NCI-H1436 treated with DMSO at 0.1 percent for 48 hours (cell line): ENCODE data around the gene CCPG1.
A peak's percentile ranks its signal among the peaks of the same experiment; 100 is the strongest.
"Not testable (repeated sequence)": the region's sequence is repeated elsewhere in the genome, so short reads cannot be mapped to it uniquely, and the experiment has no call there.

Experiments
- DNase-seq: peaks from one replicate; lab custom pipeline; 2025; lab: John Stamatoyannopoulos, UW

CCPG1 gene, protein sequence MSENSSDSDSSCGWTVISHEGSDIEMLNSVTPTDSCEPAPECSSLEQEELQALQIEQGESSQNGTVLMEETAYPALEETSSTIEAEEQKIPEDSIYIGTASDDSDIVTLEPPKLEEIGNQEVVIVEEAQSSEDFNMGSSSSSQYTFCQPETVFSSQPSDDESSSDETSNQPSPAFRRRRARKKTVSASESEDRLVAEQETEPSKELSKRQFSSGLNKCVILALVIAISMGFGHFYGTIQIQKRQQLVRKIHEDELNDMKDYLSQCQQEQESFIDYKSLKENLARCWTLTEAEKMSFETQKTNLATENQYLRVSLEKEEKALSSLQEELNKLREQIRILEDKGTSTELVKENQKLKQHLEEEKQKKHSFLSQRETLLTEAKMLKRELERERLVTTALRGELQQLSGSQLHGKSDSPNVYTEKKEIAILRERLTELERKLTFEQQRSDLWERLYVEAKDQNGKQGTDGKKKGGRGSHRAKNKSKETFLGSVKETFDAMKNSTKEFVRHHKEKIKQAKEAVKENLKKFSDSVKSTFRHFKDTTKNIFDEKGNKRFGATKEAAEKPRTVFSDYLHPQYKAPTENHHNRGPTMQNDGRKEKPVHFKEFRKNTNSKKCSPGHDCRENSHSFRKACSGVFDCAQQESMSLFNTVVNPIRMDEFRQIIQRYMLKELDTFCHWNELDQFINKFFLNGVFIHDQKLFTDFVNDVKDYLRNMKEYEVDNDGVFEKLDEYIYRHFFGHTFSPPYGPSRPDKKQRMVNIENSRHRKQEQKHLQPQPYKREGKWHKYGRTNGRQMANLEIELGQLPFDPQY

DNA sequence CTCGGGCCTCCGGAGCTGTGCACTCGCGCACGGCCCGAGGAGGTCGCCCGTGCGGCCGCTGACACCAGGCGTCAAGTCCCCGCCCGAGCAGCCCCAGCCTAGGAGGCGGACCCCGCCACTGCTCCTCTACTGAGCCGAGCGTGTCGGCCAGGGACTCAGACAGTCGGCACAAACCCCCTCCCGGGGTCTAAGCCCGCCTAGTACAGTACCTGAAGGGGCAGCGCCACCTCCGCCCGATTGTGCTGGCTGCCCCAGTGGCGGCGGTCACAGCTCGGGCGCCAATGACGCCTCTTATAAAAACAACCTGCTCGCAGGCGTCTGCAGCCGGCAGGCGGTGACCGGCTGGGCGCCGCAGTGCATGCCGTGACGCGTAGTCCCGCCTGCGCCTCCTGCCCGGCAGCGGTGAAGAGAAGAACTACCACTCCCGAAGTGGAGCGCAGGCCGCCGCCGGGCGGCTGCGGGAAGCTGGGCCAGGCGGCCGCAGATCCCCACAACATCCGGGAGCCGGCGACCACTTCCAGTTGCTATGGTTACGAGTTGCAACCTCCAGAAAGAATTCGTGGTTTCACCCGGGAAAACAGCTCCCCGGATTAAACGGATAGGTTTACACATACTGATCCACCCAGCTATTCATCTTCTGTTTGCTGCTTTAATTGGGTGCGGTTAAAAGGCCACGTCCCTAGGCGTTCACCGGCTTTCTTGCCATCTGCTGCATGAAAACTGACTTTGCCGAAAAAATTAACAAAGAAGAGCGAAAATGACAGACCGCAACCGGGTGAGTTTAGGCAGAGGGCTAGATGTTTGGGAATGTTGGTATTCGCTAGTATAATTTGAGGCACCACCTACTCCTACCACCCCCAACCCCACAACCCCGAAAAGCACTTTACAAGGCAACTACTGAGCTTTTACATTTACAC, at the start of gene CCPG1, which contains the start of gene PIERCE2:
Gene CCPG1, minus strand, starts transcription at position 348 of the 917 bp plus-strand sequence. CDS start 18,935 bp downstream, outside the sequence.
Gene PIERCE2, plus strand, starts transcription at position 484 of the 917 bp plus-strand sequence. Its CDS starts 274 bp downstream, at position 758.
- DNase-seq: peak; percentile 73

DNA sequence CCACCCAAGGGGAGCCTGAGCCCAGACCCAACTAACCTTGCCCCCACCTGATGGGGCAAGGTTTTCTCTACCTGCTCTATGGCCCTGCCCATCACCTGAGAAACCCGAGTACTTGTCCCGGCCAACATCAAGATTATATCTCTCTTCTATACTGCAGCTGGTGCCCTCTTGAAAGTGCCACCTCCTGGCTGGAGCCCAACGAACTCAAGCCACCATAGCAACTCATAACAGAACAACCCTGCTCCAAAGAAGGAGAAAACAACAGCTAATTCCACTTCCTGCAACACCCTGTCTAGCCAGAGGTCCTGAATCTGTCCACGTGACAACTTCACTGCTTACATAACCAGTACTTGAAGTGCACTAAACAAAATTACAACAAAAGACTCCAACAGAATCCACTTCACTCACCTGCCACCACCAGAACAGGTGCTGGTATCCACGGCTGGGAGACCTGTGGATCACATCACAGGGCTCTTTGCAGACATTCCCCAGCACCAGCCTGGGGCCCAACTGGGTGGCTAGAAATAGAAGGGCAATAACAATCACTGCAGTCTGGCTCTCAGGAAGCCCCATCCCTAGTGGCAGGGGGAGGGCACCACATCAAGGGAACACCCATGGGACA, 49.4 kb upstream of the CCPG1 start:
- DNase-seq: no peak

DNA sequence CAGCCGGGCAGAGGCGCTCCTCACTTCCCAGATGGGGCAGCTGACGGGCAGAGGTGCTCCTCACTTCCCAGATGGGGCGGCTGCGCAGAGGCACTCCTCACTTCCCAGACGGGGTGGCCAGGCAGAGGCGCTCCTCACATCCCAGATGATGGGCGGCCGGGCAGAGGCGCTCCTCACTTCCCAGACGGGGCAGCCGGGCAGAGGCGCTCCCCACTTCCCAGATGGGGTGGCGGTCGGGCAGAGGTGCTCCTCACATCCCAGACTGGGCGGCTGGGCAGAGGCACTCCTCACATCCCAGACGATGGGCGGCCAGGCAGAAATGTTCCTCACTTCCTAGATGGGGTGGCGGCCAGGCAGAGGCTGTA, 38.9 kb upstream of the CCPG1 start:
- DNase-seq: not testable (repeated sequence)

DNA sequence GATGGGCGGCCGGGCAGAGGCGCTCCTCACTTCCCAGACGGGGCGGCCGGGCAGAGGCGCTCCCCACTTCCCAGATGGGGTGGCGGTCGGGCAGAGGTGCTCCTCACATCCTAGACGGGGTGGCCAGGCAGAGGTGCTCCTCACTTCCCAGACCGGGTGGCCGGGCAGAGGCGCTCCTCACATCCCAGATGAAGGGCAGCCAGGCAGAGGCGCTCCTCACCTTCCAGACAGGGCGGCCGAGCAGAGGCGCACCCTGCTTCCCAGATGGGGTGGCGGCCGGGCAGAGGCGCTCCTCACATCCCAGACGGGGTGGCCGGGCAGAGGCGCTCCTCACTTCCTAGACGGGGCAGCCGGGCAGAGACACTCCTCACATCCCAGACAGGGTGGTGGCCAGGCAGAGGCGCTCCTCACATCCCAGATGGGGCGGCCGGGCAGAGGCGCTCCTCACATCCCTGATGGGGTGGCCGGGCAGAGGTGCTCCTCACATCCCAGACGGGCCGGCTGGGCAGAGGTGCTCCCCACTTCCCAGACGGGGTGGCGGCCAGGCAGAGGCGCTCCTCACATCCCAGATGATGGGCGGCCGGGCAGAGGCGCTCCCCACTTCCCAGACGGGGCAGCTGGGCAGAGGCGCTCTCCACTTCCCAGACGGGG, 38.3 kb upstream of the CCPG1 start:
- not testable (repeated sequence) for DNase-seq

DNA sequence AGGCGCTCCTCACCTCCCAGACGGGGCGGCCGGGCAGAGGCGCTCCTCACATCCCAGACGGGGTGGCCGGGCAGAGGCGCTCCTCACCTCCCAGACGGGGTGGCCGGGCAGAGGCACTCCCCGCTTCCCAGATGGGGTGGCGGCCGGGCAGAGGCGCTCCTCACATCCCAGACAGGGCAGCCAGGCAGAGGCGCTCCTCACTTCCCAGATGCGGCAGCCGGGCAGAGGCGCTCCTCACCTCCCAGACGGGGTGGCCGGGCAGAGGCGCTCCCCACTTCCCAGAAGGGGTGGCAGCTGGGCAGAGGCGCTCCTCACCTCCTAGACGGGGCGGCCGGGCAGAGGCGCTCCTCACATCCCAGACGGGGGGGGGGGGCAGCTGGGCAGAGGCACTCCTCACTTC, 37.8 kb upstream of the CCPG1 start:
- DNase-seq: not testable (repeated sequence)

DNA sequence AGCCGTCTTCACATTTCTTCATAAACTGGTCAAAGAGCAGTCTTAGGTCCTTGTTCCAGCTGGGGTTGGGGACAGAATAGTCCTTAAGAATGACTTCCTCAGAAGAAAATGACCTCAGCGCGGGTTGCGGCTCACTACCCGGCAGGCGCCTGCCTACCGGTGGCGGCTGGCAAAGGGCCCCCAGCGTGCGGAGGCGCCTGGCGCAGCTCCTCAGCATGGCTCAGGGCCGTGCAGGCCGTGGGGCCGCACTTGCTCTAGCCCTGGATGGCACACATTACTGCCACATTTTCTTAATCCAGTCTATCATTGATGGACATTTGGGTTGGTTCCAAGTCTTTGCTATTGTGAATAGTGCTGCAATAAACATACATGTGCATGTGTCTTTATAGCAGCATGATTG, 35.0 kb upstream of the CCPG1 start:
- DNase-seq: not testable (repeated sequence)

DNA sequence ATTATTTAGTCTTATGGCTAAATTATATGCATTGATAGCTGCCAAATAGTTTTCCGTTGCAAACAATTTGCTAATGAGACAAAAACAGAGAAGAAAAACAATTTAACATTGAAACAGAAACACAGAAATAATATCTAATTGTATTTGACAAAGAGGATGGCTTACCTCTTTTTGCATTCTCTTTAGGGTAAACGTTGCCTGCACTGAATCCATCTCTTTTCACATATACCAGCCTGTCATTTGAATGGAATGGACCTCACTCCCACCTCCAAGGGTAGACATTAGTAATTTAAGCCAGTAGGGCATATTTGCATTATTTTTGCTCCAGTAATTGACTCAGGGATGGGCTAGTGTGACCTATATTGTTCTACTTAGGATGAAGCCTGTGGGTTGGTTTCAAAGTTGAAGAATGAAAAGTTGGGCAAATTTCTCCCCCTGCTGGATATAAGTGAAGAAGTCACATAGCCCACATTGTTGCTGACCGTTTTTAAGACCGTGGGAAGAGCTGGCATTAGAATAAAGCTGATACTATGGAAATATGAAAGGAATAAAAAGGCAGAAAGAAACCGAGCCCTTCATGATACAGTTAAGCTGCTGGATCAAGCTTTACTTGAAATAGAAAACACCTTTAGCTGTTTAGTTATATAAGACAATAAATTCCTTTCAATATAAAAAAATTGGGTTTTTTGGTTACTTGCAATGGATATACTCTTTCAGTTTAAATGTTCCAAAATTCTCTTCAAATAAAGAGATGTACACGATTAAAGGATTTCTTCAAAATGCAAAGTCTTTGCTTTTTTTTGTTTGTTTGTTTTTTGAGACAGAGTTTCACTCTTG, 27.0 kb upstream of the CCPG1 start:
- DNase-seq: no peak

DNA sequence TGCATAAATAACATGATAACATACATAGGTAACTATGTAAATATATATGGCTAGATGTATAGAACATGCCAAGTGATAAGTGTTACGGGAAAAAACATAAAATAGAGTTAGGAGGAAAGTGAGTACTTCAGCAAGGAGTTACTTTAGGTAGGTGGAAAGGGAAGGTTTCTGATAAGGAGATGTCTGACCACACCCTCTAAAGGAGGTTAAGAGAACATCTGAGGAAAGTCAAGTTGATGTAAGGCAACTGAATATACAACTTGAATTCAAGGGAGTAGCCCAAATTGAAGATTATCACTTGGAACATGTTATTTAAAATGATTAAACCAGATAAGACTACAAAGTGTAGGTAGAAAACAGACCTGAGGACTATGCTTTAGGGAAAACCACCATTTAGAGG, 13.9 kb upstream of the CCPG1 start:
- DNase-seq: no peak

DNA sequence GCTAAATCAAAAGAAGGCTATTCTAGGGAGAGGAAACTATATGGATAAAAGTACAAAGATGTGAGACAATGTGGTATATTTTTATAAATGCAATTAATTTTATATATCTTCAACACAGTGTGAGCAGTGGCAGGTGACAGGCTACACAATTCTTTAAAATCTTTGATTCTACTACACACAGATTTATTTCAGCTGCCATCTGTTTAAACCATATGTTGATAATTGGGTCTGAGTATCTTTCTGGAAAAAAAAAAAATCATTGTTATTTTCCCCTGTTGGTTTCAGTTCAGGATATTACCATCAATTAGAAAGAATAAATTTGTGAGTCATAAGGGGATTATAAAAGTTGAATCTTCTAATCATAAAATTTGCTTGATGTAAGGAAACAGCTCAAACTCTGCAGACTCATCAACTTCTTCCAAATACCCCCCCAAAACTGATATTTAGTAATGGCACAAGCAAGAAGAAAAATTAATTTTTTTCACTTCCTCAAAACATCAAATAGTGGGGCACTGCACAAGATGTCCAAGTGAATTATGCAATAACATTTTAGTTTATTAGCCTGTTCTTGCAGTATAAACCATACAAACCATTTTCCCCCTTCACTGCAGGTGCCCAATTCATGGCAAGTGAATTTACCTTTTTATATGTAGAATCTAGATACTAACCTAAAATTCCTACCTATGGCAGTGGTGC, 12.2 kb upstream of the CCPG1 start:
- DNase-seq: no peak

DNA sequence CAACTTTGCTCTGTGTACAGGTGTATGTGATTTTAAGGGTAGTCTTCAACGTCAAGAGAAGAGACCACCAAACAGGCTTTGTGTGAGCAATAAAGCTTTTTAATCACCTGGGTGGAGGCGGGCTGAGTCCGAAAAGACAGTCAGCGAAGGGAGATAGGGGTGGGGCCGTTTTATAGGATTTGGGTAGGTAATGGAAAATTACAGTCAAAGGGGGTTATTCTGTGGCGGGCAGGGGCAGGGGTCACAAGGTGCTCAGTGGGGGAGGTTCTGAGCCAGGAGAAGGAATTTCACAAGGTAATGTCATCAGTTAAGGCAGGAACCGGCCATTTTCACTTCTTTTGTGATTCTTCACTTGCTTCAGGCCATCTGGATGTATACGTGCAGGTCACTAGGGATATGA, 9.5 kb upstream of the CCPG1 start:
- DNase-seq: not testable (repeated sequence)

DNA sequence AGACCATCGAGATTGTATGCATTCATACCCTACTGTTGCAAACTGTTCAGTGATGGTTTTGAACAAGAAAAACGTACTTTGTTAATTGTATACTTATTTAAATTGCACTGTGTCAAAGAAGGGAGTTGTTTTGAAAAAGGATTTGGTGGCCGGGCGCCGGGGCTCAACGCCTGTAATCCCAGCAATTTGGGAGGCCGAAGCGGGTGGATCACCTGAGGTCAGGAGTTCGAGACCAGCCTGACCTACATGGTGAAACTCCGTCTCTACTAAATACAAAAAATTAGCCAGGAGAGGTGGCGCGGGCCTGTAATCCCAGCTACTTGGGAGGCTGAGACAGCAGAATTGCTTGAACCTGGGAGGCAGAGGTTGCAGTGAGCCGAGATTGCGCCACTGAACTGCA, 817 bp upstream of the CCPG1 start:
- DNase-seq: not testable (repeated sequence)

DNA sequence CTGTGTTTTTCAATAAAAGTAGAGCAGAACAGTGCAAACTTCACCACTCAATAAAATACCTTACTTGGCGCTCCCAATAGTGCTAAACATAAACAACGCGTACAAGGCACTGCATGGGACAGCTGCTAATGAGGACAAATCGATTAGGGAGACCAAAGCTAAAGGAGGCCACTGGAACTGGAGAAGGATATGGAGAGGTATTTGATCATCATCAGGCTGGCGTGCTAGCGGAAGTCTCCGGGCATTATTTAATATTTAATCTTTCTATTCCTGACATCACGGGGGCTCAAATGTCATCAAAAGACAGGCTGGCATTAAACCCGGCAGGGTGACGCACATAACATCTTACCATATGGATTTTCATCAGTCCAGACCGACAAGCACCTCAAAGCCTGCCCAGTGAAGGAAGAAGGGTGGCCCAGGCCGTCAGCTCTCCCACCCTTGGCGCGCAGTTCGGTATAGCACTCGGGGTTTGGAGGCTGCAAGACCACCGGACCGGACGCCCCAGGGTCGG, 604 bp downstream of the CCPG1 start:
- DNase-seq: no peak

DNA sequence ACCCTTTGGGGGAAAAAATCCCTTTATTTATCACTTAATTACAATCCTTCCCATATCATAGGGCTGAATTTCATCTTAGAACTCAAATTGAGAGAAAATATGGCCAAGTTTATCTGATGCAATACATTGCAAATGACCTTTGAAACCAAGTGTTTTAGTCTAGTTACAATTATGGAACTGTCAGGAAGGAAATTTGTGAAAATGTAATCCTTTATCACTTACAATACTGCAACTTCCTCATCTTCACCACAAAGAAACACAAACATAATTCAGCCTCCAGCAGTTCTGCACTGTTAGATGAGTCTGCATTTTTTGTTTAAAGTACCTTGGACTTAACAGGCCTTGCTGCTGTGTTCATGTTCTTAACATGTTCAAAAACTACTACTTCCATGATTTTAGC, 4.6 kb downstream of the CCPG1 start:
- no peak for DNase-seq

DNA sequence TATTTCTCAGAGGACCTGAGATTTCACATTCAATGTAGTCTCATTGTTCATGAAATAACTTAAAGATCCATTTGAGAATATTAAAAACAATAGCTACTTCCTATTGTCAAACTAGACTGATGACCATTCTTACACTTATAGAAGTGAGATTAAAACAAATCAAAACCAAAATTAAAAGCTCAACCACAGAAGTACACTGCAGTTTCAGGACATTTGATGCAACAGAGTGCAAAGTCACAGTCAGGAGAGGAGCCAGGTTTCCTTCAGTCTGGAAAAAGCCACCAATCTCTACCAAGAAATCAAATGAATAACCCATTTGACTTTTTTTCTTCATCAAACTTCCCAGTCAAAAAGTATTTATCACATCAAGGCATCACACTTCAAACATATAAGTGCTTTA, 5.5 kb downstream of the CCPG1 start:
- DNase-seq: no peak

DNA sequence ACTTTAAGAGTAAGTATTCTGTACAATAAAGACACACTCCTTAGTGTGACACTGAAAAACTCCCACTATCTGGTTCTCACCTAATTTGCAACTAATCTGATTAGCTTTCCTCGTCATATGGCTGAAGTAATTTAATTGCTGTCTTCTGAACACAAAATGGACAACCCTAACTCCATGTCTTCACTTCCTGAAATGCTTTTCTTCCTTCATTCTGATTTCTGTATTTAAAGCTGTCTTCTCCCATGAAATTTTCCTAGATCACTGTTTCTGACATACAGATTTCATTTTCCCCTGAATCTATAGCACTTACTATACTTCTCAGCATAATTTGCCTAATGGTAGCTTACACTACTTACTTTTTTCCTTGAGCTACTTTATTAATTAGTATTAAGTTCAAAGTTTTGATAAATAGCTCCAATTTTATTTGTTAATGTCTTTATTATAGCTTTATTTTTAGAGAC, 6.3 kb downstream of the CCPG1 start:
- DNase-seq: no peak

DNA sequence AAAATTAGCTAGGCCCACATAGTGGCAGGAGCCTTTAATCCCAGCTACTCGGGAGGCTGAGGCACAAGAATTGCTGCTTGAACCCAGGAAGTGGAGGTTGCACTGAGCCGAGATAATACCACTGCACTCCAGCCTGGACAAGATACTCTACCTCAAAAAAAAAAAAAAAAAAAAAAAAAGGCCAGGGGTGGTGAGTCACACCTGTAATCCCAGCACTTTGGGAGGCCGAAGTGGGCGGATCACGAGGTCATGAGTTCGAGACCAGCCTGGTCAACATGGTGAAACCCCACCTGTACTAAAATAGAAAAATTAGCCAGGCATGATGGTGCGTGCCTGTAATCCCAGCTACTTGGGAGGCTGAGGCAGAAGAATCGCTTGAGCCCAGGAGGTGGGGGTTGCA, 8.1 kb downstream of the CCPG1 start:
- not testable (repeated sequence) for DNase-seq

DNA sequence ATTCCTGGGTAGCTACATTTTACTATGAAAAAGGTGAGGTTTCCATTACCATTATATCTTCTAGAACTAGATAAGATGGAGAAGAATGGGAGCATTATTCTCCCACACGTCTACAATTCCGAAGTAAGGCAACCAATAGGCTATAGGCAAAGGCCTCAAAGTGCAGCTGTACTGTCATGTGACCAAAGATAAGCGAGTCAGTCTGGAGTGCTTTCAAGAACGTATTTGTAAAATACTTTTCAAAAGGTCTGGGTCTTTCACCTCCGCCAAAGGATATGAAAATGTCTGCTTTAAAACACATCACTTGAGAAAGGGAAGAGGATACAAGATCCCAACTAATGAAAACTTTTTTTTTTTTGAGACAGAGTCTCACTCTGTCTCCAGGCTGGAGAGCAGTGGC, 9.9 kb downstream of the CCPG1 start:
- DNase-seq: no peak

DNA sequence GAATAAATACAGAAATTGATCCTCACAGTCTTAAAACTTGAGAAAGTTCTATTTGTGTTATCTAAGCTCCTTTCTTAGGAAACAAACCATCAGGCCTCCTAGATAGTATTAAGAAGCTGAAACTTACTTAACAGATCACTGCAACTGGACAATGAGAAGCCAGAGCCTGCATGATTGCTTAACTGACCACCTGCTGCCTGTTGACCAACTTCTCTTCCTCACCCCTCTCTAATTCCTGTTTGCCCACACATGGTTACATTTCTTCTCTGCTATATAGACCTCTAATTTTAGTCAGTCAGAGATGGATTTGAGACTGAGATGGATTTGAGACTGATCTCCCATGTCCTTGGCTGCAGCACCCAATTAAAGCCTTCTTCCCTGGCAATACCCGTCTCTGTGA, 13.5 kb downstream of the CCPG1 start:
- no peak for DNase-seq

DNA sequence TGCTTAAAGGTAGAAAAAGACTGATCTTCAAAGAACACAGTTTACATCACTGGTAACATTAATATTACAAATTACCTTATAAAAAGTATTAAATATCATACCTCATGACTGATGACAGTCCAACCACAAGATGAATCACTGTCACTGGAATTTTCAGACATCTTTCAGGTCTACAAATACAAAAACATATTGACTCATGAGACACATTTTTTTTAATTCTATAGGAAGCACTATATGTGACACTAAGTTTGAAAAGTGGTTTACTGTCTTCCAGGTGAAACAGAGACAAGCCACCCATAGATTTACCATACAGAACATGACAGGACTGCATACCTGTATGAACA, 18.9 kb downstream of the CCPG1 start:
- DNase-seq: no peak
